T follicular helper cell (primary cell): ENCODE data around the gene GSTO2.

Experiments
- DNase-seq: peaks from one replicate; pipeline ENCODE4 v3.0.0-alpha.2; 2020; ENCODE audit warnings: low read depth

GSTO2 gene

DNA sequence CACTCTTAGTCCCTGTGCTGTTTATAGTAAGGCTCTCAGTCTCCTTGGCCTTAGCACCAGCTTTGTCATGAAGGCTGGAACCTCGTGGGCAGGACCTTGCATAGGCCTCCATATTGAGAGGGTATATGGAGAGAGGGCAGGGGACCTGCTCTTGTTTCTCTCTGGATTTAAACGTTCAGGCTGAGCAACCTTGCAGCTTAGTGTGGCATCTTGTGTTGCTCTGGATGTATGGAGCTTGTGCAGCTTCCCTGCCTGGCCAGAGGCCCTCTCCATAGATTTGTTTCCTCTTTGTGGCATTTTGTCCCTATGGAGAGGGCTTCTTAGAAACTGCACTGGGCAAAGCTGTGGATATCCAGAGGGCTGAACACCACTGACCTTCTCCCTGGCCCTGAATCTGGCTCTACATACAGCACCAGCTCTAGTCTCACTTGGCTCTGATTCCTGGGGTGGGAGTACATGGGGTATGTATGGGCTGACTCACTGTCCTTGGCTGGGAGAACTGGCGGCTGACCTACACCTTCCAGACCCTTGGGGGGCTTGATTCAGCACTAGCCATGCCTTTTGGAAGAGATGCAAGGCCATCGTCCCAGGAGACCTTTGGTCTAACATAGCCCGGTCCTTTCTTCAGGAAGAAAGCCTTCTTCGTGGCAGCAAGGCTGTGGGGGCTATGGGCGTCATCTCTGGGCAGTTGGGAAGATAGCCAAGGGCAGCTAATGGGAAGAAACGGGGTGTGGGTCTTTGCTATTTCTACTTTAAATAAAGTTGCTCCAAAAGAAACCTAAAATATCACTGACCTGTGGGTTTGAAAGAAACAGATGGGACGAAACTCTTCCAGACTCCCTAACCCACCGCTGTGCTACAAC, 38.8 kb downstream of the GSTO2 start:
- DNase-seq: no peak

DNA sequence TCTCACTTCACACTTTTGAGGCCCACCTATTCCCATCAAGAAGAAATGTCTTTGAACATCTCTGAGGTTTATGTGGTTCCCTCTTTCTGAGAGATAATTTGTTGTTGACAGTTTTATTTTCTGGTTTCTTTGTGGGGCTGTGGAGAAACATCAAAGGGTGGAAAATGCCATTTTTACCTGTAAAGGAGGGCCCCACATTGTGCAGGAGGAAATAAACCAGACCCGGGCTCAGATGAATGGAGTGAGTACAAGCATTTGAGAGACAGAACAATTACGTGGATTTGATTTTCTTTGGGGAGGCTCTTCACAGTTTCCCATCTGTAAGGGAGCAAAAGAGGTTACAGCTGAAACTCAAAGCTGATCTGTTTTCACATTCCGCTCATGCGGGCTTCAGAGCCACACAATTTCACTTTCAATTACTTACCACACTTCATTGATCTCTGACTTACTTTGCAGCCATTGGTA, 39.5 kb downstream of the GSTO2 start:
- DNase-seq: no peak

DNA sequence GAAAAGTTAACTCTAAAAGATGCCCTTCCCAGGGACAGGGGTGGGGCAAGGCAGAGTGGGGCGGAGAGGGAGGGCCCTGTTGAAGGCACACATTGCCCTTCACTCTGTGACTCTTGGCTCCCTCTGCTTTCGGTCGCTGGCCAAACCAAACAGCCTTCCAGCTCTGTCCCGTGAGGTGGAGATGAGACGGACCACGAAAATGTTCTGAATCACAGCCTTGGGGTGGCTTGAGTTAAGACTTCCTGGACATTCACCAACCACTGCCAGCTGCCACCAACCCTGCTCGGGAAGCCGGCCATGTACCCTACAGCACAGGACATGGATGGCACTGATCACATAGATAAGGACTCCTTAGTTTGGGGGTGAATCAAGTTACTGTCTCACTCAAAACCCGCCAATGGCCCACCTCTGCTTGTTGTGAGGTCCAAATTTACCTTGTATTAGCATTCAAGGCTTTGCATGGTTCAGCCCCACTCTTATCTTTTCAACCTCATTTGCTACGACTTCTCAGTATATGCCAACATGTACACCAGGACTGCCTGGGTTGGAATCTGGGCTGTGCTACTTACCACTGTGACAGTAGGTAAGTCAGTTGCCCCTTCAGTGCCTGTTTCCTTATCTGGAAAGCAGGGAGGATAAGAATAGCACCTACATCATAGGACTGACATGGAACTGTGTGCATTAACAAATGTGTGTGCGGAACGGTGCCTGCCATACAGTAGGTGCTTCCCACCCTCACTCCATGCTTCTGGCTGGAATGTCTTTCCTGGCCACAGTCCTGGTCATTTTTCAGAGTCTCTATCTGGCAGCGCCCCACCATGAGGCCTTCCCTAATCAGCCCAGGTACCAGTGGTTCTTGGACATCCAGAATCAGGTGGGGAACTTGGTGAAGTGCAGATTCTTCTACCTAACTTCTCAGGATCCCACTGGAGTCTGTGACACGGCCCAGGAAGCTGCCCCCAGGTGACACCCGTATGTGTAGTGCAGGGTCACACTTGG, 41.3 kb downstream of the GSTO2 start:
- no peak for DNase-seq

DNA sequence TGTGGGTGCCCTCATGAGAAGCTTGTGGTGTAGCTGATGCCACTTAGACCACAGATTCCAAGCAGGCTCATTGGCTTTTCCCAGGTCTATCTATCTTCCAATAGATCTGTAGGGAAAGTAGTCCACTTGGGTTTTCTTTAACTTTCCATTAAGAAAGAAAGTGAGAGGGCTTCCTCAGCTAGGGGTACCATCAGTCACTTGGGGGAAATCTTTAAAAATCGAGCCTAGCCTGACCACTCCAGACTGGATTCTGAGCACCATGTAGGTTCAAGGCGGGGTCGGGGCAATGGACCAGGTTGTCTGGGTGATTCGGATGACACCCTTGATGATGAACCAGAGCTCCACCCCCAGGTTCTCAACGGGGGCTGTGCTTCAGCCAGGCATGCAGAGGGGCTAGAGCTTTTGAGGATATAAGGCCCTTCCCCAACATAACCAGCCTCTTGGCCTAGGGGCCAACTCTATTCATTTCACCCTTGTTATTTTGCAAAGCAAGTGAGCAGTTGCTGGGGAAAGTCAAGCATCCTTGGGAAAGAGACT, 42.3 kb downstream of the GSTO2 start:
- DNase-seq: no peak

DNA sequence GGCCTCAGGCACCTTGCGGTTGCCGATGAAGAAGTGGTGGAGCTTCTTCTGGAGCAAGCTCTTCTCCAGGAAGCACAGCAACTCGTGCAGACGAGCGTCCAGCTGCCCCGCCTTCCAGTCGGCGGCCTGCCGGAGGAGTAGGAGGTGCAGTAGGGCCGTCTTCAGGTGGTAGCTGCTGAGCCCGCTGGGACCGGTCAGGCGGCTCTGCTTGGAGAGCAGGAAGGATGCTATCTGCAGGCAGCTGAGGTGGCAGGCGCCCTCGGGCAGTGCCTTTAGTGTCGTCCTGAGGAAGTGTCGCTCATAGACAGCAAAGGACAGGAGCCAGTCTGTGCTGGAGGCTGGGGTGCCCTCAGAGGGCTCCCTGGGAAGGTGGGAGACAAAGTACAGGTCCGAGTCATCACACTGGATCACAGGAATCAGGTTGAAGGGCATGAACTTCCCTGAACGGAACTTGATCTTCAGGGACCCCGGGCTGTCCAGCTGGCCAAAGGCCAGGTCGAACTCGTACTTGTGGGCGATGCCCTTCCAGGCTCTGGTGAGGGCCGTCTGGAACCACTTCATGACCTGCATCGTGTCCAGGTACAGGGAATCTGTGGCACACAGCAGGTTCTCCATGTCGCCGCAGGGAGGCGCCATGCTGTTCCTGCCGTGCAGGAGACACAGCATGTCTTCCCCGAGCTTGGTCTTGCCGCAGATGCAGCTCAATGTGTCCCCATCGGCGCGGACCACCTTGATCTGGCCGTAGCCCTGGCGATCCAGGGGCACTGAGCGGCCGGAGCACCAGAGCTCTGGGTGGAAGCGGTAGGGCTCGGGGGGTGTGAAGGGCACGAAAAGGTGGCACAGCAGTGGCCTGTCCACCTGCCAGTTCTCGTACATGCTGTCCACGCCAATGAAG, 45.9 kb downstream of the GSTO2 start:
- no peak for DNase-seq

DNA sequence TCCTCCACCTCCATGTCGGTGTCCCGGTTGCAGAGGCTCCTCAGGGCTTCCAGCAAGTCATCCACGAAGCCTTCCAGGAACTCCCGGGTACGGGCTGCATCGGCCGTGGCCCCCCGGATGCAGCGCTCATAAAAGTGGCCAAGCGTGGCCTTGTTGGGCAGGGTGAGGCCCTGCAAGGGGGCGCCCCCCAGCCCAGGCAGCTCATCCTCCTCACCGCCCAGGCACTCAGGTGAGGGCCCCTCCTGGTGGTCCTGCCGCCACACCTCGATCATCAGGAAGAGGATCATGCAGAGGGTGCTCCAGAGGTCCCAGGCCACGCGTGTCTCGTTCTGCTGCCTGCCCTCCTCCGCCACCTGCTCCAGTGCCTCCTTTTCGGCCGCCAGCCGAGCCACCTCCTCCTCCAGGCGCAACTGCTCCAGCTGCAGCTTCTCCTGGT, 46.5 kb downstream of the GSTO2 start:
- DNase-seq: no peak

DNA sequence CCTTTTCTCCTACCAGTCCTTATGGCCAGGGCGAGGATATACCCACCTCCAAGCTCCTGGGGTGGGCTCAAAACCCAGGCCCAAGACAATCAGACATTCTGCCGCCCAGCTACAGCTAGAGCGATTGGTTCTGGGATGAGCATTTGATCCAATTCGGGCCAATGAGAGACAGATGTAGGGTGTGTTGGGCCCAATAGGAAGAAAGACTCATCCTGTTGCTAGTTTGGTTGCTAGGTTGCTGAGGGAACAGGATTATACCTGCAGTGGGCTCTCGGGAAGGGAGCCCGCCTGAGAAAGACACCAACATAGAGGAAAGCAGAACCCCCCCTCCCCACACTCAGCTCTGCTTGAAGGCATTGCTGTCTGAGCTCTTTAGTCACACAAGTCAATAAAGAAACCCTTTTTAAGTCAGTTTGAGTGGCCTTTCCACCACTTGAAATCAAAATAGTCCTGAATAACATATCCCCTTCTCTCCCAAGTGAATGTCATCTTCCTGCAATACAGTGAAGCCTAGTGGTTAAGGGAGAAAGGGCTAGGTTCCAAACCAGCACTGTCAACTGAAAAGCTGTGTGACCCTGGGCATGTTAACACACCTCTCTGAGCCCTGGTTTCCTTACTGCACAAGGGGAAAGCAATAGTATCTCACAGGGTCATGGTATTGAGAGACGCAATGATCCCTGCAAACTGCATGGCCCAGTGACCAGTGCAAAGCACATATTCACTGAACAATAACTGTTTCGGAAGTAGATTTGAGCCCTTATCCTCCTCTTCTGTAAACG, 47.5 kb downstream of the GSTO2 start:
- no peak for DNase-seq

DNA sequence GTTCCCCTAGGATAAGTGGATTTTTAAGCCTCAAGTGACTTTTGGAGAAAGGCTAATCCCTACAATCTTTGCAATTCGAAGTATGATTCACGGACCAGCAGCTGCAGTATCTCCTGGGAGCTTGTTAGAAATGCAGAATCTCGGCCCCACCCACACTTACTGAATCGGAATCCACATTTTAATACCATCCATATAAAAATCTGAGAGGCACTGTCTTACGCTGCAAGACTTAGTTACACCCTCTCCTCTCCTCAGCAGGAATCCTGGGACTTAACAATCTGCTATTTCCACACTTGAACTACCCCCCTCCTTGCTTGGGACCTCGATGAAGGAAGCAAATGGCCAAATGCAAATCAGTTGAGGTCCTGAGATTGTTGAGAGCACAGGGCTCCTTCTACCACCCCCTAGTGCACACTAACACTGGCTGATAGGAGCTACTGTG, 48.3 kb downstream of the GSTO2 start:
- no peak for DNase-seq

DNA sequence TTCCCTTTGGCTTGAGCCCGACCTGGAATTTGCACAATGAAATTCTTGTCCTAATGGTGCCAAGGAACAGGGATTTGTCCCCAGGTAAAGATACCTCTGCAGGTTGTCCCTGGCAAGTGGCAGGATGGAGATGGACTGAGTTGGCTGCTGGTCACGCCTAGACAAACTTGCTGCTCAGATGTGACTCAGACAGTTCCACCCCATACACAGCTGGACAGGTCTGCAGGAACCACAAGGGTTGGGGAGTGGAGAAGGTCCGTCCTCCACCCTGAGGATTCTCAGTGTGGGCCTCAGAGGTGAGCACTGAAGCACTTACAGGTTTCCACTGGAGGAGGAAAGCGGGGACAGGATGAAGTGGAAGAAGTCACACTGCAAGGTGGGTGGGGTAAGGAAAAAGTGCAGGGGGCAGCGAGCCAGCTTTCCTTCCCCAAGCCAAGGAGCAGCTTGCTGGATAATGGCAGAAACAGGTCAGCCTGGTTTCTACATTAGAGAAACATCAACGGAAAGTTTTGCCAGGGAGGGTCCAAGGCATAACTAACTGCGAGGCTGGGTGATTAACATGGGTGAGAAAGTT, 48.8 kb downstream of the GSTO2 start:
- DNase-seq: no peak

DNA sequence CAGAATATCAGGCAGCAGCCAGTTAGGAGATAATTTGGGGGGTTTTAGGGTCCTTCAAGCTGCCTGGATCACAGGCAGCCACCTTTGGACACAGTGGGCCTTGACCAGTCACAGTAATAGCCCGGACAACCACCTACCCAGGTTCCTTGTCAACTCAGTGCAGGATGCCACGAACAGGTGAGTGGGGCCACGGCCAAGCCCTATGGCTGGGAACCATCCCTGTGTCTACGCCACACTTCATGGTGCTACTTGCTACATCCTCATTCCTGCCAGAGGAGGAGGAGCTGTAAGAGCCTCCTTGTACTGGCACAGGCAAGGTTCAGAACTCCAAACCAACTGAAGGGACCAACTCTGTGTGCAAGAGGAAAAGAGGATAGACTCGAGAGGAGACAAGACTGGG, 49.3 kb downstream of the GSTO2 start:
- no peak for DNase-seq

DNA sequence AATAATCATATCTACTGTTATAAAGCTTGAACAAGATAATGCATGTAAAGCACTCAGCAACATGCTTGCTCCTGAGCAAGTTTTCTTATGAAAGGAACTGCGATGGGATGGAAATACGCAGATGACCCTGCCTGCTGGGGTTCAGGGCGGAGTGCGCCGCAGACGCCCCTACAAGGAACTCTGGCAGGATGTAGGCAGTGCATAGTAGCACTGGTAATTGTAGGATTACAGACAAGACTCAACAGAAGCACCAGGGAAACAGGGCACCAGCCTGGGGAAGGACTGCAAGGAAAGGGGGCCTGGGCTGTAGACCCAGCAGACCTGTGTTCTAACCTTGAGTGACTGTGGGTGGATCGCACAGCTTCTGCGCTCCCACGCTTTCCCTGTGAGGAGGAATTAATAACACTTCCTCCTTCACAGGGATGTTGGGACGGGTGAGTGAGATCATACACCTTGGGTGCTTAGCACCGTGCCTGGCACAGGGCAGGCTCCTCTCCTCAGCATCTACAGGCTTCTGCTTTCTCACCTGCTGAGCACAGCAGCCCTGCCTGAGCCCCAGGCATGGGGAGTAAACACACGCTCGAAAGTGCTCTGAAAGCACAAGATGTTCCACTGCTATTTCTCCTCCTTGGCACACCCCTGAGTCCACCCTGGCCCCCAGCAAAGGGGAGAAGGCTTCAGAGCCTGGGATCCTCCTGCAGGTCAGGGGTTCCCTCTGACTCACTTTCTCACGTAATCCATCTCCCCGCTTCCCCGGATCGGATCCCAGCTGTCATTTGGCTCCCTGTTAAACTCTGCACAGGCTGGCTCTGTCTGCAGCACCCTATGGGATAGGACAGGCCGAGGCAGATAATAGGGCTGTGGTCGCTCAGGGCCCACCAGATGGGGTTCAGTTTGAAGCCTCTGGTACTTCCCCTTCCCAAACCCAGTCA, 50.1 kb downstream of the GSTO2 start:
- DNase-seq: no peak

DNA sequence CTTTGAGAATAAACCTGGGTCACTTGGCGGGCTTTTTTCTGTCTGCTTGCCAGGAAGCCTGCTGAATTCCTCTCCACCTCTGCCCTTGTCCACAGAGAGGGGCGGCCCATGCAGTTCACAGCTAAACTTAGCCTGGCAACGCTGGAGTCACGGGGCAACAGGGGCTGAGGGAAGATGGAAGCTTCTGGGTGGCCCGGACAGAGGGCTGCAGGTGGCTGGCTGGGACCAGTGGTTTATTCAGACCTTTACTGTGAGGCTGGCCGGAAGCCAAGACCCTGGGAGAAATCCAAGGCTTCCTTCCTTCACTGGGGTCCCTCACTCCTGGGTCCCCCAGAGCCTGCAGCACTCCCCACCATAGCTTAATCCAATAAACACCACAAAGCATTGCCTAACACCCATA, 52.2 kb downstream of the GSTO2 start:
- DNase-seq: no peak

DNA sequence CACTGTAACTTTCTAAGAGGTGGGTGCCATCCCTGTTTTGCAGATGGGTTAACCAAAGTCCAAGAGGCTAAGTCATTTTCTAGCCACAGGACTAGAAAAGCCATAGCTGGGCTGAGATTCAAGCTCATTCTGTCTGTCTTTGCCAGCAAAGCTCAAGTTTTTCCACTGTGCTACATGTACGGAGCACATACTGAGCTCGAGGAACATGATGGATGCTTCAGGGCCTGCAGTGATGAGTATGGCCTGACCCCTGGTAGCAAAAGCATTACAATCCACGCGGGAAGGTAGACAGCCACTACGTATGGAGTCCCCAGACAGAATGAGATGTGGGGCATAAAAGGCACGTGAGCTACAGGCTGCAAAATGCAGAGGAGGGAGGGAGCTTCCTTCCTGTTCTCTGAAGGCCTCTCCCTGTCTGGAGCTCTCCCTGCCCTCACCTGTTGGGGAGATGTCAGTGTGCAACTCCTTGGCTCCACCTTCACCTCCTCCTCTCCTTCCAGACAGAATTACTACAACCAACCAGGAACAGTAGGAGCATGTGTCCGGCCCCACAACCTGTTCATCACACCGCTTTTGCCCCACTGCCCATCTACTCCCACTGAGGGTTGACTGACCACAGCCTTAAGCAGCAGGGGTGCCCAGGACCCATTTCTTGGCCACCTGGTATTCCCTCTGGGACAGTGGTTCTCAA, 52.9 kb downstream of the GSTO2 start:
- DNase-seq: peak; percentile 14

DNA sequence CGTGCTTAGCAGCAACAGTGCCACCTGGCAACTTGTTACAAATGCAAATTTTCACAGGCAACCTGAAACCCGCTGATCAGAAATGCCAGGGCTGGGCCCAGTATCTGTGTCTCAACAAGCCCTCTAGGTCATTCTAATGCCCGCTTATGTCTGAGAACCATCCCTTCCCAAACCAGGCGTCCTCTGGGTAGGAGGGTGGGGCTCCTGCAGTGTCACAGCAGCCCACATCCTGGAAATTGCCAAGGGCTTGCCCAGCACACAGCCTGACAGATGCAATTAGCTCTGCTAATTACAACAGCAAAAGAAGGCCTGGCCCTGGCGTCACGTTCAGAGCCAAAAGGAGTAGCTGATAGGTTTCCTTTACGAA, 53.4 kb downstream of the GSTO2 start:
- DNase-seq: no peak

DNA sequence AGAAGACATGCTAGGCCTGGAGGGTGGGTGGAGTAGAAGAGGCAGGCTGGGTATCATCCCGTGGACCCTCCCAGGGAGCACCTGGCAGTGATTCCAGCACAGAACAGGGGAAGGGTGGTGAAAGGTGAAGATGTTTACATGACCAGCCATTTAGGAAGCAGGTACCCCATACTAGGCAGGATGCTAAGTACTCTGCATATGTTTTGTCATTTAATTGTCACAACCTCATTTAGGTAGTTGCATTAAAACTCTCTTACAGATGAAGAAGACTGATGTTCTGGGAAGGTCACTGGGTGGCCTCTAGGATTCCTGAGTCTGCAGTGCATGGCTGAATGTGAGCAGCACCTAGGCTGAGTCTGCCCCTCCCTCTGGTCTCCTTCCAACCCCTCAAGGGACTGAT, 54.1 kb downstream of the GSTO2 start:
- no peak for DNase-seq

DNA sequence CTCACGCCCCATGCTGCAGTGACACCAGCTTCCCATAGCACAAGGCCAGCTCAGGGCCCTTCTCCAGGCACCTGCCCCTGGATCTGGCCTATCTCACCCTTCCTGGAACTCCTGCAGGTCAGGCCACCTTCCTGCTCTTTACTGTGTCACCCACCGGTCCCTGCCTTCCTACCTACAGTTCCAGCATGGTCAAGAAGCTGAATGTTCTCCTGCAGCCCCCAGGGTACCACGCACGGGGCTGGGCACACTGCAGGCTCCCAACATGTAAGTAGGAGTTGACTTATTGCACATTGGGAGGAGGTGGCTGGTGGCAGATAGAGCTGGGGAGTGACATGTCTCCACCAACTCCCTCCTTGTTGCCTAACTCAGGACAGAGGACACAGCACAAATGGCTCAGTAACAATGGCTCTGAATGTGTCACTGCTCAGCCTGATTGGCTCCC, 54.8 kb downstream of the GSTO2 start:
- no peak for DNase-seq

DNA sequence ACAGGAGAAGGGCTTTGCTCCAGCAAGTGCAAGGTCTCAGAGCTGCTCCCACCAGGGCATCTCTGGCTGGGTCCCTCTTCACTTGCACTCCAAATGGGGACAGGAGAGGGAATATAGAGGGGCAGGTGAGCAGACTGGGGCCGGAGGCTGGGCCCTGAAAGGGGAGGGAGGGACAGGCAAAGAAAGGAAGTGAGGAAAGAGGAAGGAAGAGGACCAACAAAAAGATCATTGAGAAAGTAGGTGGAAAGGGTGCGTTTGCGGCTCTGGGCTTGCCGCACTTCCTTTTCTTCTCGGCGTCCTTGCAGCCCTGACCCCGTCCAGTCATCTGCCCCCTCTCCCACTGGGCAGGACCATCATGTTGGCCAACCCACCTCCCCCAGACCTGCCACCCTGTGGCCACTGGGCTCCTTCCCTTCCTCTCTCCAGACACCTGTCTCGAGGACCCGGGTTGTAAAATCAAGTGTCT, 55.3 kb downstream of the GSTO2 start:
- no peak for DNase-seq

DNA sequence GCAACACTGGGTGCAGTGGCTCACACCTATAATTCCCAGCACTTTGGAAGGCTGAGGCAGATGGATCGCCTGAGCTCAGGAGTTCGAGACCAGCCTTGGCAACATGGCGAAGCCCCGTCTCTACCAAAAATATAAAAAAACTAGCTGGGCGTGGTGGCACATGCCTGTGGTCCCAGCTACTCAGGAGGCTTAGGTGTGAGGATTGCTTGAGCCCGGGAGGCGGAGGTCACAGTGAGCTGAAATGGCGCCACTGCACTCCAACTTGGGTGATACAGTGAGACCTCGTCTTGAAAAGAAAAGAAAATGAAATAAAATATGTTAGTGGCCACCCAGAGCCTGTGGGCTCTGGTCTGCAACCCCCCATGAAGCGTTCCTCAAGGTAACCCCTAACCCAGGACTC, 55.9 kb downstream of the GSTO2 start:
- no peak for DNase-seq
